NCI-H1417 treated with DMSO at 0.1 percent for 48 hours (cell line): ENCODE measurements around the gene ZNF664.

Experiments used
- DNase-seq: peaks from one replicate; lab custom pipeline; 2025; lab: John Stamatoyannopoulos, UW

ZNF664 gene

GRCh38 chr12:123990511-123990910 is 17.5 kb downstream of the ZNF664 start:
- no peak for DNase-seq

GRCh38 chr12:123991372-123991951 is 18.4 kb downstream of the ZNF664 start:
- DNase-seq = no peak

- no peak for DNase-seq
These were observed 19.3 kb downstream of the ZNF664 start for GRCh38 chr12:123992118-123992825.

- no peak for DNase-seq
These were observed 22.2 kb downstream of the ZNF664 start for GRCh38 chr12:123995023-123995748.

- DNase-seq = no peak
These were observed 23.6 kb downstream of the ZNF664 start for GRCh38 chr12:123996581-123996980.

GRCh38 chr12:123997033-123997822 is 24.2 kb downstream of the ZNF664 start:
- no peak for DNase-seq

- DNase-seq = no peak
These were observed 24.9 kb downstream of the ZNF664 start for GRCh38 chr12:123997908-123998307.

- no peak for DNase-seq
These were observed 25.5 kb downstream of the ZNF664 start for GRCh38 chr12:123998344-123998990.

GRCh38 chr12:123998991-123999359 is 26.0 kb downstream of the ZNF664 start:
- no peak for DNase-seq

- no peak for DNase-seq
These were observed 27.1 kb downstream of the ZNF664 start for GRCh38 chr12:124000111-124000510.

- DNase-seq = no peak
These were observed 28.3 kb downstream of the ZNF664 start for GRCh38 chr12:124001343-124001742.

GRCh38 chr12:124002021-124002644 is 29.1 kb downstream of the ZNF664 start:
- no peak for DNase-seq

- no peak for DNase-seq
These were observed 29.6 kb downstream of the ZNF664 start for GRCh38 chr12:124002654-124003053.

GRCh38 chr12:124004233-124004875 is 31.3 kb downstream of the ZNF664 start:
- no peak for DNase-seq

- no peak for DNase-seq
These were observed 33.2 kb downstream of the ZNF664 start for GRCh38 chr12:124006085-124006845.

GRCh38 chr12:124006846-124007713 is 34.1 kb downstream of the ZNF664 start:
- no peak for DNase-seq

GRCh38 chr12:124007826-124008570 is 35.0 kb downstream of the ZNF664 start:
- DNase-seq = no peak

GRCh38 chr12:124008595-124008994 is 35.6 kb downstream of the ZNF664 start:
- DNase-seq = no peak
